ENCODE measurements around the gene BPIFB3. TPM values are rescaled to one million over a fixed set of nuclear protein-coding genes. Genes with fewer than 3 reads are reported as not detected.
A peak's percentile ranks its signal among the peaks of the same experiment; 100 is the strongest.
"Not testable (repeated sequence)": the region's sequence is repeated elsewhere in the genome, so short reads cannot be mapped to it uniquely, and the experiment has no call there.

The BPIFB3 gene
- total RNA-seq, 1 experiment from 2014 or later = not detected

- H3K27me3 Mint-ChIP-seq (ENCODE audit: low read depth); H3K27ac Mint-ChIP-seq; POLR2A ChIA-PET; DNase-seq (ENCODE audit: low spot score); H3K4me3 Mint-ChIP-seq; ATAC-seq; H3K36me3 Mint-ChIP-seq; H3K9me3 Mint-ChIP-seq: not testable (repeated sequence)
- CTCF ChIA-PET = interaction anchor here (1.5 to 2.9 kb wide), 2 partner anchors 106 to 157 kb away, joined by 4 to 10 read pairs; no protein-coding TSS in a partner anchor
- H3K4me1 Mint-ChIP-seq = peaks cover 15% of the 10 kb centered on the region
- TF ChIP-seq GABPB1 (CRISPR knock-in tag; IDR thresholded peaks at IDR 0.05) = peak; percentile 33; the same call in 1 of the 2 replicates
Measured at GRCh38 chr20:33106058-33106620, 52.4 kb downstream of the BPIFB3 start.

GRCh38 chr20:33108661-33109060 lies 55.0 kb downstream of the BPIFB3 start:
- H3K4me1 Mint-ChIP-seq = peaks cover 4% of the 10 kb centered on the region
- no peak overlapping the region for H3K27ac Mint-ChIP-seq
- ChIA-PET POLR2A (no interaction called here), CTCF (no interaction called here)
- DNase-seq (ENCODE audit: low spot score) (no peak), ATAC-seq (no peak)
- no peak for TF ChIP-seq RELA (CRISPR knock-in tag; IDR thresholded peaks at IDR 0.05; ENCODE audit: borderline replicate concordance)
- TF ChIP-seq ZNF317 (CRISPR knock-in tag; IDR thresholded peaks at IDR 0.05; ENCODE audit: borderline replicate concordance, low read depth) = no peak
- TF ChIP-seq ZBTB43 (CRISPR knock-in tag; IDR thresholded peaks at IDR 0.05) = no peak
- TF ChIP-seq NFATC4 (CRISPR knock-in tag; IDR thresholded peaks at IDR 0.05) = no peak
- TF ChIP-seq ATF1 (CRISPR knock-in tag; IDR thresholded peaks at IDR 0.05) = no peak
- TF ChIP-seq ZNF219 (CRISPR knock-in tag; IDR thresholded peaks at IDR 0.05; ENCODE audit: borderline replicate concordance) = no peak
- no peak for TF ChIP-seq SOX15 (CRISPR knock-in tag; IDR thresholded peaks at IDR 0.05)
- no peak for TF ChIP-seq CREB1 (CRISPR knock-in tag; IDR thresholded peaks at IDR 0.05)
- no peak for TF ChIP-seq NR1H2 (CRISPR knock-in tag; IDR thresholded peaks at IDR 0.05)
- TF ChIP-seq OVOL2 (CRISPR knock-in tag; IDR thresholded peaks at IDR 0.05; ENCODE audit: borderline replicate concordance) = no peak
- TF ChIP-seq ZBTB21 (CRISPR knock-in tag; IDR thresholded peaks at IDR 0.05; ENCODE audit: borderline replicate concordance) = no peak
- no peak for TF ChIP-seq GABPB1 (CRISPR knock-in tag; IDR thresholded peaks at IDR 0.05)
- TF ChIP-seq MAX (CRISPR knock-in tag; IDR thresholded peaks at IDR 0.05) = no peak
- TF ChIP-seq SP1 (CRISPR knock-in tag; conservative IDR thresholded peaks at IDR 0.05) = no peak
- TF ChIP-seq E2F5 (CRISPR knock-in tag; IDR thresholded peaks at IDR 0.05) = no peak
- TF ChIP-seq E2F1 (CRISPR knock-in tag; IDR thresholded peaks at IDR 0.05) = no peak
- 0 out of 2 replicates have a peak, but pooled peaks cover 1% of the 10 kb centered on the region for H3K36me3 Mint-ChIP-seq
- H3K27me3 Mint-ChIP-seq (ENCODE audit: low read depth) = peaks cover 6% of the 10 kb centered on the region
- H3K9me3 Mint-ChIP-seq = peaks cover 12% of the 10 kb centered on the region
- H3K4me3 Mint-ChIP-seq = no peak overlapping the region

GRCh38 chr20:33110147-33110825 lies 56.6 kb downstream of the BPIFB3 start:
- H3K36me3 Mint-ChIP-seq = peaks cover 8% of the 10 kb centered on the region
- TF ChIP-seq MXD4 (CRISPR knock-in tag; IDR thresholded peaks at IDR 0.05; ENCODE audit: borderline replicate concordance) (no peak), MLX (CRISPR knock-in tag; IDR thresholded peaks at IDR 0.05) (no peak)
- H3K4me1 Mint-ChIP-seq = no peaks in the 10 kb centered on the region
- CTCF ChIA-PET = interaction anchor here (0.6 kb wide), 1 partner anchor 787 kb away, joined by 4 read pairs; no protein-coding TSS in a partner anchor
- H3K27me3 Mint-ChIP-seq (ENCODE audit: low read depth) = peaks cover 8% of the 10 kb centered on the region
- H3K27ac Mint-ChIP-seq = no peak overlapping the region
- POLR2A ChIA-PET = no interaction called here
- DNase-seq (ENCODE audit: low spot score) = no peak
- H3K9me3 Mint-ChIP-seq = peaks cover 21% of the 10 kb centered on the region
- no peak for ATAC-seq
- no peak overlapping the region for H3K4me3 Mint-ChIP-seq

All from WTC11 (cell line).